Stimulated activated CD4-positive, alpha-beta T cell treated with anti-CD3 and anti-CD28 coated beads, Interleukin-1b, Interleukin-23, amount 100 ng/mL, for 1 hour (primary cell): ENCODE results near the gene BPIFB6.

ENCODE experiments used
- DNase-seq, 2 donors: peaks; one replicate each; pipeline ENCODE4 v3.0.0-alpha.2; 2020; ENCODE audit warnings: low read depth in 2 of 2

BPIFB6 gene

DNA sequence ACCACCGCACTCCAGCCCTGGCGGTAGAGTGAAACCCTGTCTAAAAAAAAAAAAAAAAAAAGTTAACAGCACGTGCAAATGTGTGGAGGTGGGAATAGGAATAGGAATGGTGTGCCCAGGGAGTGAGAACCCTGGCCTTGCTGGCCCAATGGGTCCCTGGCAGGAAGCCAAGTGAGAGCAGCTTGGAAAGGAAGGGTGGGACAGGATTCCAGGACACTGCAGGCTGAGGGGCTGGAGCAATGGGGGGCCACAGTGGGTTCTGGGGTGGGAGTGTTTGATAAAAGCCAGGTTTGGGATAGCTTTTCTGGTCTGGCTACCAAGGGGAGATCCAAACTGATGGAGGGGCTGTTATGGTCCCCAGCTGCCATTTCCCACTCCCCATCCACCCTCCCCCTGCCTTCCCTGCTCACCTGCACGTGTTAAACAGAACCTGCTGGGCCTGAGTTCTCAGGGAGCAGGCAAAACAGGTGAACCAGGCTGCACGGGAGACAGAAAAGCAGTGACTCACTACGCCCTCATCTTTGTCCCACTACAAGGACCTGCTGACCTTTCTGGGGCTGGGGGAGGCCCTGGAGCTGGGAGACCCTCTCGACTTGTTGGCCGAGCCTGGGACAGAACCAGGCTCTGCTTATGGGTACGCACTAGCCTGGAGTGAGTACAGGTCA lies 30.5 kb upstream of the BPIFB6 start:
- DNase-seq, result no peak

DNA sequence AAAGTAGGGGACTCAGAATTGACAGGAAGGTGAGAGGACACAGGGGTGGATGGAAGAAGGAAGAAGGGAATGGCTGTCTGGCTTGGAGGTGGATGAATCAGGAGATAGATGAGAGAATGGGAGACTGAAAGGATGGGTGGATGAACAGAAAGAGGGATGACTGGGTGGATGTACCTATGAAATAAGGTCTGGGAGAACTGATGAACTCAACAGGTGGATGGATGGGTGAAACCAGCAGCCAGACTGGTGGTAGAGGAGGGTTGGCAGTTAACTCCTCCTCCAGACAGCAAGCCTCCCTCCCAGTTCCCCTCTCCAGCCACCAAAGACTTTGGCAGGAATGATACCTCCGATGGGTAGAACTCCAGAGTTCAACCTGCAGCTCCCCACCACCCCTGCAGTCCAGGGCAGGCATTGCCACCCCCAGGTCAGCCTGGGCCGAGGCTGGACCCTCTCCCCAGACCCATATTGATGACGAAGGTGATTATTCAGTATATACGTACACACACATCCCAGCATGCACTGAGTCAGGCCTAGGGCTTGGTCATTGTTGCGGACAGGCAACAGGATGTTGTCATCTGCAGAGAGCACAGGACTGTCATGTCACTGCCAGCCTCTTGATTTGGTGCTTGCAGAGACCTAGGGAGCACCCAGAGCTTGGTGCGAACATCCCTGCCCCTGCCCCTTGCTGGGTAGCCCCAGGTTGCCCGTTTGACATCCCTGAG lies 29.2 kb upstream of the BPIFB6 start:
- no peak for DNase-seq

DNA sequence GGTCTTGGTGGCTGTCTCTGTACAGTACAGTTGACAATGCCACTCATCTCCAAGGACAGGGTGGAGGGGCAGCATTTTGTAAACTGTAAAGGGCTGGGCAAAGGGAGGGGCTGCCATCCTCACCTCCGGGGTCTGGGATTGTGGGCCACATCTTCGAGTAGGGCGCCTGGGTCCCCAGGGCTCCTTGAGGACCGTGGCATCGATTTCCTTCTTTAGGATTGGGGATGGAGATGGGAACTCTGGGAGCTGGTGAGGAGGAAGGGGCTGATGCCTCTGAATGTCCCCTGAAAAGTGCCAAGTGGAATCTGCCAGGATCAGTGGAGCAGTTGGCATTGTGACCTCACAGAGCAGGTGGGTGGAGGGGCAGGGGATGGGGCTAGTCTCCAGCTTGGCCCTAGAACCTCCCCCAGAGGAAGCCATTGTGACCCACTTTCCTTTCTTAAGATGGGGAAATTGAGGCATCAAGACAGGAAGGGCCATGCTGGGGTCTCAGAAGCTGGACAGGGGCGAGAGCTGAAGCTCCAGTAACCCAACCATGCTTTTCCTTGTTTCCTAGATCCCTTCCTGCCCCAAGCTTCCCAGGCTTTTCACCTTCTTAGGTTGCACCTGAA lies 27.2 kb upstream of the BPIFB6 start, which contains the start of gene SUN5:
TSS of gene SUN5 (minus strand) at position 293 of the 611 bp plus-strand sequence. CDS start at position 200, 93 bp downstream.
- DNase-seq, result no peak

DNA sequence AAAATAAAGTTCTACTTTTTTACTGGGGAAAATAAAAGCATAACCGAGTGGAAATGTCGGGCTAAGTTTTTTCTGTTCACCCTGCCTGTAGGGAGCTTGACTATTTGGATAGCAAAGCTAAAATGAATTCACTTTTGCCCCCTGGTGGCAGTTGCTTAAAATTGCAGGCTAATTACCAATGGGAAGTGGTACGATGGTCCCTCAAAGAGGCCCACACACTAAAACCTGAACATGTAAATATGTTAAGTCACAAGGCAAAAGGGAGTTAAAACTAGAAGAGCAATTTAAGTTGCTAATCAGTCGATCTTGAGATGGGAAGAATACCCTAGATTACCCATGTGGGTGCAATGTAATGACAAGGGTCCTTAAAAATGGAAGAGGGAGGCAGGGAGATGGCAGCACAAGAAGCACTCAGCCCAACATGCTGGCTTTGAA lies 26.3 kb upstream of the BPIFB6 start:
- no peak for DNase-seq

DNA sequence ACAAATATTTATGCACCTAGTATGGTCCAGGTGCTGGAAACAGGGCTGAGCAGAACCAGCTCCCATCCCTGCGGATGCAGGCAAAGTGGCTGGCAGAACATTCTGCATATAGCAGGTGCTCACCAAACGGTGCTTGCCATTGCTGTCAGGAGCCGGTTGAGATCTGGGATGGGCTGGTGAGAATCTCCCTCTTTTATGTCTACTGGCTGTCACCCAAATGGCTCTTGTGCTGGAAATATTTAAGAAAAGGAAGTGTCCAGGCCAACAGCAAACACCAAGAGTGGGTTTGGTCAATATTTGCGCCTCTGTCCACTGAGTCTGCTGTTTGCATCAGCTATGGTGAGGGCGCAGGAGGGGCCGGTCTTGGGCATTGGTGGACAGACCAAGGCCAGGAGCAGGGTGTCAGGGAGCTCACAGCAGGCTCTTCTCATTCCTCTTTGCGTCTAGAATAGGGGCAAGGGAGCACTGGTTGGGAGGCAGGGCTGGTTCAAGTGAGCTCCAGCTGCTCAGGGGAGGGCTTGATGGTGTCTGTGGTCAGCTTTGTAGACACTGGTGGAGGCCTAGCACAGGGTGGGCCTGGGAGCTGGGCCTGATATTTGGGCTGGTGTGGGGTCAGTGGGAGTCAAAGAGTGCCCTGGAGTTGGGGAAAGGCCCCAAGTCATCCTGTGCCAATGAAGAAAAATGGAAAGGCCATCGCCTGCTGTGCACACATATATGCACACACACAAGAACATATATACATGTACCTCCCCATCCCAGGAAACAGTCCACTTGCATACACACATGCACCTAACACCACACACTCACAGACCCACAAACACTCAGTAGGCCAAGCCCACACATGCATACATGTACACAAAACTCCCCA lies 25.3 kb upstream of the BPIFB6 start:
- DNase-seq, result no peak

DNA sequence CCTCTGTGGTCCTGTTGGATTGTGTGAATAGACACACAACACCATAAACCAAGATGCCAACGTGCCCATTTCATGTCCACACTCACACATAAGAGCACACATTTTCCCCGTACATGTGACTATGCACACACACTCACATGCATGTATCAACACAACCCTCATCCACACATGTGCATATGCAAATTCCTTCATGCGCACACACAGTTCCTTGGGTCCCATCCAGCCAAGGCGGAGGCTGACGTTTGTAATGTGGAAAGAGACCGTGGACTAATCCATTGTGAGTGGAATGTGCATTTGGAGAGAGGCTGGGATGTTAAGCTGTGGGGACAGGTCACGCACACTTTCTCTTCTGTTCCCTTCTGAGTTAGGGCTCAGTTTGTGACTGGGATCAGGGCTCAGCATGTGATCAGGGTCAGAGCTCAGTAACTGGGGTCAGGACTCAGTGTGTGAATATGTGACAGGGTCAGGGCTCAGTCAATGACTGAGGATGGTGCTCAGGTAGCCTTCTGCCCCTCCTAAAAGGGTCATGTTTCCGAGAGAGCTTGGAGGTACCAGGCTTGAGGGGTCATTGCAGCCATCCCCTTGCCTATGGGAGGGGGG lies 24.6 kb upstream of the BPIFB6 start:
- no peak for DNase-seq

DNA sequence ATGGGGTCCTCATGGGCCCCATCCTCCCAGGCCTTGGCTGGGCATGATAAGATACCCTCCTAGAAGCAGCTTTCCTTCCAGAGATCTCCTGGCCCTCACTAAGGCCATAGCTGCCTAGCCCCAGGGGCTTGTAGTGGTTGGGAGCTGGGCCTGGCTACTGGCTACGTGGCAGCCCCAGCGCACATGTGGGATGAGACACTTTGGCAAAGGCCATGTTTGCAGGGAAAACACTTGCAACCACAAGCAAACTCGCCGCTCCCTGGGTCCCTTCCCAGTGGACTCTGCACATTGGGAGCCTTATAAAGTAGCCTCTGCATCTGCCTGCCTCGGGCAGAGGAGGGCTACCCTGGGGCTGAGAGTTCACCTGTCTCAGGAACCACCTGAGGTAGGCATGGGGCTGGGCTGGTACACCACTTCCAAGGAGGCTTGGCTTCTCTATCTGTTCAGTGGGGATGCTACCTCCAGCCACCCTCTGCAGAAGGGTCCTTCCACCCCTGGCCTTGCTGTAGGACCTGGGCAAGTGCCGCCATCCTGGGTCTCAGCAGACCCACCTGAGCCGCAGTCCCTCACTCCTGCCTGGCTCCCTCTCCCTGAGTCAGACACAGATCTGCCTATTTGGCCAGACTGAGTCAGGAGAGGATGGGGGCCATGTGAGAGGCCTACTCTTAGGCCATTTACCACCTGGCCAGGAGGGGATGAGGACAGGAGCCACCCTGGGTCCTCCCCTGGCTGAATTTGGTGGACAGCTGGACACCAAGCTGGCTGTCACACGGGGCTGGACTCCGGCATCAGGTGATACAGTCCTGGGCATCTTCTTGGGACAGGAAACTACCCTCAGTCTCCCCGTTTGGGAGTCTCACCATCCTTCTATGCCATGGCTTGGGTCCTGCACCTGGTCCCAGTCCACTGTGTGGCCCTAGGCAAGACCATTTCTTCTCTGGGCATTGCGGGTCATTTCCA lies 23.8 kb upstream of the BPIFB6 start, which contains the start of gene BPIFB2:
TSS of gene BPIFB2 (plus strand) at position 329 of the 960 bp plus-strand sequence. CDS start 871 bp downstream, outside the sequence.
- DNase-seq, result no peak

DNA sequence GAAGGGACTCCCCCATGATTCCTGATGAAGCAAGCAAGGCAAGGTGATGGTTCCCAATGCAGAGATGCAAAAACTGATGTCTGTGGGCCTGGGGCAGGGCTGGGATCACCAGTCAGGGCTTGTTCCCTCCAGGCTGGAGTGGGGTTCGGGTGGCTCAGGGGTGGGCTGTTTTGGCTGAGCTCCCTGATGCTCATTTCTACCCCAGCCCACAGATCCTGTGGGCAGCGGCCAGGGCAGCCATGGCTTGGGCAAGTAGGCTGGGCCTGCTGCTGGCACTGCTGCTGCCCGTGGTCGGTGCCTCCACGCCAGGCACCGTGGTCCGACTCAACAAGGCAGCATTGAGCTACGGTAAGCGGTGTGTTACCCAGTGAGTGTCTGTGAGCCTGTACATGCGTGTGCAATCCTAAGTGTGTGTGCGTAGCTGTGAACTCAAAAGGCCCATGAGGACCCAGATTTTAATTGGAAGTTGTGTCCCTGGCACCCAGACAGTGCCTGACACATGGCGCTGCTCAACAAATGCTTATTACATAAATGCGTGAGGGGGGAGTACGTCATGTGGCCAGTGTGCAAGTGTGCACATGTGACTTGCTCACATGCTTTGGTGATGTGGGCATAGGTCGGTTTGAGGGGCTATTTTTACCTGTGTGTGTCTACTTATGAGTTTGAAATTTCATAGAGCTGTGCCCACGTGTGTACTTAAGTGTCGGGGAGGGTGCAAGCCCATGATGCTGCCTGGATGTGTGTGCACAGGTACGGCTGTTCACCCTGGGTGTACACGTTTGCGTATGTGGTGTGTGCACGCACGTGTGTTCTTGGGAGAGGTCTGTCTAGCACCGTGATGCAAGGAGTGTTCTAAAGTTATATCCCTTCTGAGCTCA lies 22.9 kb upstream of the BPIFB6 start:
- no peak for DNase-seq

DNA sequence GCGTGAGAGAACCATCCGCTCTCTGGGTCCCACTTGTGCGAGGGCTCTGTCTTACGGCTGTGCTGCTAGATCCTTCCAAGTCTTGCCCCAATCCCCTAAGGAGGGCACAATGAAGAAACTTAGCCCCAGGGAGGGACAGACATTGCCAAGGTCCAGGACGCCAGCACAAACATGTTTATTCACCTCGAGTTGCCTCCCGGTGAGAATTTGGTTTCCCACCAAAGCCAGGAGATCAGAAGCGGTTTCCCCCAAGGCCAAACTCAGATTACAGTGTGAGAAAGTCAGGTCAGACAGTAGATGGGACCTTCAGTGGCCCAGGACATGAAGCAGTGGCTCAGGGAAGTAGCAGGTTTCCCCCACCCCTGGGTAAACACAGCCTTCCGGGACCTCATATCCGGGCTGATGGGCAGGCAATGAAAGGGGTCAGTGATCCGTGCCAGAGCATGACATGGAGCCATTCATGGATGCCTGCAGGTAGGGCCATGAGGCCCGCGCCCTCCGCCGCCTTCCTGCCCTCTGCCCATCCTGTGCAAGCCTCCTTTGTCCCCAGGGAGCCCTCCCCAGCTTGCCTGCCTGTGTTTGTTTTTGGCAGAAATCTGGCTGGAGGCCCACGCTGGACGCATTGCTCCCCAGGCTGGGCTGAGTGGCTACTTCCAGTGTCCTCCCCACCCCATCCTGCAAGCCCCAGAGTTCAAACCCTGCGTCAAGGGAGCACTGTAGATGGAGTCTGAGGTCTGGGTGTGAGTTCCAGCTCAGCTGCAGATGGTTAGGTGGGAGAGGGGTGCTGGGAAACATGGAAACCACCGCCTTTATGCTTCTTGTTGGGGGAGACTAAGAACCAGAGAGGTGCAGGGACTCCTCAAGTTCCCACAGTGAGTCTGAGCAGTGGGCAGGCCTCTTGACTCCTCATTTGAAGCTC lies 22.0 kb upstream of the BPIFB6 start:
- DNase-seq, result no peak

DNA sequence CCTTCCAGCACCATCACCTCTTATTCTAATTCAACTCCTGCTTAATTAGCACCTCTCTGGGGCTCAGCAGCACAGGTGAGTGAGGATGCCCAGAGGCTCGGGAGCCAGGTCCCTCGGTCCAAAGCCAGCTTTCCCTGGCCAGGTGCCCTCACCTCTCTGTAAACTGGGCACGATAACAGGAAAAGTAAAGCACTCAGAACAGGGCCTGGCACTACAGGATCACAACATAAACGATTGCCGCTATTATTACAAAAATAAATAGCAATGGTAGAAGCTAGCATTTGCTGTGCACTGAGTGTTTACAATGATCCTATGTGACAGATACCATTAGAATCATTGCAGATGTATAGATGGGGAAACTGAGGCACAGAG lies 21.3 kb upstream of the BPIFB6 start:
- no peak for DNase-seq

DNA sequence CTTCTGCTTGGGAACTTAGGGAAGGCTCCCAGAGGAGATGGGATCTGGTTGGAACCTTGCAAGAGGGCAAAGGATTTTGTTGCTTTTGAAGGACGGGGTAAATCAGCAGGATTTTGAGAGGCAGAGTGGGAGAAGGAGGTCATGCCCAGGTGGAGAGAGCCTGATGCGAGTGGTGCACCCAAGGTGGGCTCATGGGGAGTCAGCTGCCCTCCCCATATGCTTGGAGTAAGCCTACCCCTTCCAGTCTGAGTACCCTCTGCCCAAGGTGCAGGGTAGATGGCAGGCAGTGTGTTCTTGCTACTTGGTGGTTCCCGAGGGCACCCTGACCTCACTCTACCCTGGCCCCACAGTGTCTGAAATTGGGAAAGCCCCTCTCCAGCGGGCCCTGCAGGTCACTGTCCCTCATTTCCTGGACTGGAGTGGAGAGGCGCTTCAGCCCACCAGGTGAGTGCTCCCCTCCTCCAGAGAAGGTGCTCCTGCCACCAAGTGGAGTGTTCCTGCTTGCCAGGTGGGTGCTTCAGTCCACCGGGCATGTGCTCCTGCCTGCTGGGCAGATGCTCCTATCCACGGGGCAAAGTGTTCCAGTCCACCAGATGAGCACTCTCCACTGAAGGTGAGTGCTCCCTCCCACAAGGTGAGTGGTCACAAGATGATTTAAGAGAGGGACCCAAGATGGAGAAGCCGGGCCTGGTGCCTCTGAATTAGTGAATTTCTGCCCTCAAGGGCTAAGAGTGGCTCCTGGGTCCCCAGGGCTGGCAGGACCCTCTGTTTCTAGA lies 20.6 kb upstream of the BPIFB6 start:
- no peak for DNase-seq

DNA sequence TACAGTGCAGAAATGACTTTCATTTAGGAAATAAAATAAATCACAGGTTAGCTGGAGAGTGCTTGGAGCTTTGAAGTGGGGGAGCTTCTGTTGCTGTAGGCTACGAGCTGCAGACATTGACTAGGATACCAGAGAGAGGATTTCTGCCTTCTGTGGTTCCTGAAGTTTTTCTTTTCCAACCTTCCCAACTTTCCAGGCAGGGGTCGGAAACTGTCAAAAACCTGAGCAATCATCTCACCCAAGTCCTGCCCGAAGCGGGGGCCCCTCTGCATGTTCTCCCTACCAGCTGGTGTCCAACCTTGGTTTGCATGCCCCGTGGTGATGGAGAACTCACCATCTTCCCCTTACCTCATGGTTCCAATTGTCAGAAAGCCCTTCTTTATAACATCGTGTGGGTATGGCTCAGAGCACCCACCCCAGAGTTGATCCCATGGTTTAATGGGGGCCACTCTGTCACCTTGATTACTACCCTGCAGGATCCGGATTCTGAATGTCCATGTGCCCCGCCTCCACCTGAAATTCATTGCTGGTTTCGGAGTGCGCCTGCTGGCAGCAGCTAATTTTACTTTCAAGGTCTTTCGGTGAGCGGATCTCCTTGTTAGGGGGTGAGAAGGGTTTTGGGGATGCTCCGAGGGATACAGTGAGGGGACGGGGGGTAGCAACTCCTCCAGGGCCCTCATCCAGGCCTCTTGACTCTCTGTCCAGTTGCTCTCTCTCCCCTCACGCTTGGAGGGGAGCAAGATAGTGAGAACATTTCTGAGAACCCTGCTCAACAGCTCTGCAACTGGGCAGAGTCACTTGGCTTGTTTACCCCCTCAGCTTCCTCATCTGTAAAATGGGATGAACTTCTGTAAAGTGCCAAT lies 18.9 kb upstream of the BPIFB6 start:
- DNase-seq, result no peak

DNA sequence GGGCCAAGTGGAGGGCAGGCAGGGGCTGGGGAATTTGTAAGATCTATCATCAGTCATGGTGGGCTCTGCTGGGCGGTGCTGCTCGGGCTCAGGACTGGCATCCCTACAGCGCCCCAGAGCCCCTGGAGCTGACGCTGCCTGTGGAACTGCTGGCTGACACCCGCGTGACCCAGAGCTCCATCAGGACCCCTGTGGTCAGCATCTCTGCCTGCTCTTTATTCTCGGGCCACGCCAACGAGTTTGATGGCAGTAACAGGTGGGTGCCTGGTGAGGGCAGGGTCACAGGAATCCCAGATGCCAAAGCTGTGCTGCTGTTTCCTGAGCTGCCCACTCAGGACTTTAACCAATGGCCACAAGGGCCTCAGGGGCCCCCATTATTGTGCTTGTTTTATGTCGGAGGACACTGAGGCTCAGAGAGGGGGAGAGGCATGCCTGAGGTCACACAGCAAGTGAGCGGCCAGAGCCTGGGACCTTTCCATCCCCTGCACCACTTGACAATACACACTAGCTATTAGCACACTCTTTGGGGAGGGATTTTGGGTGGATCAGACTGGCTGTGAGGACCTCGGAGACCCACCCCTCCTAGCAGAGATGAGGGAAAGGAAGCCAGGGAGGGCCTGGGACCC lies 17.6 kb upstream of the BPIFB6 start:
- no peak for DNase-seq

DNA sequence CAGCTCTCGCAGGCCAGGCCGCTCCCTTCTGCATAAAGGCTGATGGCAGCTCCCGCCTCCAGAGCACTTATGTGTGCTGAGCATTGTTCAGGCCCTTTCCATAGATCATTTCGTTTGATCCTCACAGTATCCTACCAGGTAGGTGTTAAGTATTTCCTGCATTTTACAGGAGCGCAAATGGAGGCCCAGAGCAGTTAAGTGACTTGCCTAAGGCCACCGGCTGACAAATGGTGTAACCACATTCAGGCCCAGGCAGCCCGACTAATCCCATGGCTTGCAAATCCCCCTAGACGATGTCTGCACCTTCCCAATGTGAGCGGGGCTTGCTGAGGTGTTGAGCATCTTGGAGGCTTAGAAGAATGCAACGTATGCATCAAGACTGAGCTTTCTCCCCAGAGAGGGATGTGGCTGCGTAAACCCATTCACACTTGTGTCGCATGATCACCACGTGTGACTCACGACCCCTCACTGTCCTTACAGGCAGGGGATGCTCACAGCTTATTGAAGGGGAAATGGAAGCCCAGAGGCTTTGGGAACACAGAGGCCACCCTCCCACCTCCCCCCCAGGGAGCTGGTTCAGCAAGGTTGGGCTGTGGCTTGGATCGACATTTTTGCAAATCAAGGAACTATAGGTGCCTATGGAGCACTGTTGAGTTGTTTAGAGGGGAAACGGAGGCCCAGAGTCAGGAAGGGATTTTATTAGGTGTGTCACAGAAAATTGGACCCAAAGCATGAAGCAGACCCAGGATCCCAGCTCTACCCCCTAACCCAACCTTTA lies 16.9 kb upstream of the BPIFB6 start:
- no peak for DNase-seq

DNA sequence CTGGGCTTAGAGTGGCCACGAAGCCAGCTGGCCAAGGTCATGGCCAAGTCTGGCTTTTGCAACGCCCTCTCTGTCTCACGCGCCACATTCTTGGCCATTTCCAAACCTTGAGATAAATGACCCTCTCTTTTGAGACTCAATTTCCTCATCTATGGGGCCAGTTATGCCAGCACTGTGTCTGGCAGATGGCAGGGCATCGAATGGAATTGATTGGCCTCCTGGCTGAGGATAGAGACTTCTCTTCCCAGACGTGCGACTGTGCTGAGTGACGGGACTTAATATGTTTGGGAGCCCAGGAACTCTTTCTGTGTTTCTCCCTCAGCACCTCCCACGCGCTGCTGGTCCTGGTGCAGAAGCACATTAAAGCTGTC lies 16.3 kb upstream of the BPIFB6 start:
- no peak for DNase-seq
